Activated naive CD8-positive, alpha-beta T cell treated with anti-CD3 and anti-CD28 coated beads, Interleukin-2, amount 10 ng/mL, durations not matched to agents 7 days and 5 days (primary cell): ENCODE data around the gene KCNMA1. TPM values are rescaled to one million over a fixed set of nuclear protein-coding genes. Genes with fewer than 3 reads are reported as not detected.

Source experiments
- ATAC-seq: fragments of 150-1000 bp; cut with Tn5 transposase; one replicate; pipeline ENCODE4 v1.10.0; 2021; ENCODE audit warnings: low read depth, moderate library complexity
- POLR2A ChIA-PET: fragments of 350-600 bp; sonication (Branson Sonifier 250); formaldehyde crosslinking; loops from one replicate; lab custom pipeline; 2021; ENCODE audit warnings: antibody characterized with exemption; lab: Charles Lee
- DNase-seq: peaks from one replicate; pipeline ENCODE4 v3.0.0; 2021
- H3K27ac Mint-ChIP-seq: one replicate; pipeline ENCODE4 v1.8.0; 2022; ENCODE audit warnings: mild to moderate bottlenecking, mixed read lengths
- H3K27me3 Mint-ChIP-seq: one replicate; pipeline ENCODE4 v1.8.0; 2022; ENCODE audit warnings: mild to moderate bottlenecking, moderate library complexity, mixed read lengths
- H3K36me3 Mint-ChIP-seq: one replicate; pipeline ENCODE4 v1.8.0; 2021; ENCODE audit warnings: mild to moderate bottlenecking, mixed read lengths
- H3K4me1 Mint-ChIP-seq: one replicate; pipeline ENCODE4 v1.8.0; 2021; ENCODE audit warnings: mixed read lengths
- H3K4me3 Mint-ChIP-seq: one replicate; pipeline ENCODE4 v1.8.0; 2022; ENCODE audit warnings: mild to moderate bottlenecking, moderate library complexity, mixed read lengths
- H3K9me3 Mint-ChIP-seq: one replicate; pipeline ENCODE4 v1.8.0; 2021; ENCODE audit warnings: mixed read lengths
- total RNA-seq, 2 experiments: library from RNA; stranded (reverse); gene quantifications; one replicate each; pipeline ENCODE4 v1.2.3, GENCODE V29; 2021

The KCNMA1 gene
- total RNA-seq, 2 experiments from 2014 or later: 0.39 to 0.54 TPM

- Mint-ChIP-seq H3K27ac (no peak overlapping the region), H3K27me3 (peaks cover 7% of the 10 kb centered on the region), H3K4me3 (no peak overlapping the region), H3K4me1 (no peaks in the 10 kb centered on the region), H3K9me3 (no peaks in the 10 kb centered on the region), H3K36me3 (no peaks in the 10 kb centered on the region)
- POLR2A ChIA-PET: no interaction called here
- ATAC-seq (no peak), DNase-seq (no peak)
Measured at GRCh38 chr10:76973091-76974016, 664.3 kb downstream of the KCNMA1 start.

GRCh38 chr10:76972541-76972940 is 665.1 kb downstream of the KCNMA1 start:
- Mint-ChIP-seq H3K4me1 (no peaks in the 10 kb centered on the region), H3K36me3 (no peaks in the 10 kb centered on the region), H3K27me3 (peaks cover 6% of the 10 kb centered on the region), H3K27ac (no peak overlapping the region), H3K9me3 (no peaks in the 10 kb centered on the region), H3K4me3 (no peak overlapping the region)
- no peak for DNase-seq
- POLR2A ChIA-PET: no interaction called here
- no peak for ATAC-seq

GRCh38 chr10:76971547-76972170 is 665.9 kb downstream of the KCNMA1 start:
- Mint-ChIP-seq H3K27ac (no peak overlapping the region), H3K27me3 (peaks cover 3% of the 10 kb centered on the region), H3K4me3 (no peak overlapping the region), H3K4me1 (no peaks in the 10 kb centered on the region), H3K9me3 (no peaks in the 10 kb centered on the region), H3K36me3 (no peaks in the 10 kb centered on the region)
- DNase-seq: no peak
- ATAC-seq: no peak
- POLR2A ChIA-PET: no interaction called here

- Mint-ChIP-seq H3K4me1 (no peaks in the 10 kb centered on the region), H3K36me3 (no peaks in the 10 kb centered on the region), H3K9me3 (no peaks in the 10 kb centered on the region), H3K27ac (no peak overlapping the region), H3K4me3 (no peak overlapping the region), H3K27me3 (peaks cover 7% of the 10 kb centered on the region)
- DNase-seq (no peak), ATAC-seq (no peak)
- POLR2A ChIA-PET: no interaction called here
Measured at GRCh38 chr10:76970711-76971519, 666.7 kb downstream of the KCNMA1 start.

GRCh38 chr10:76969366-76969948 is 668.2 kb downstream of the KCNMA1 start:
- H3K4me1 Mint-ChIP-seq: no peaks in the 10 kb centered on the region
- no peak overlapping the region for H3K27ac Mint-ChIP-seq
- H3K4me3 Mint-ChIP-seq: no peak overlapping the region
- H3K9me3 Mint-ChIP-seq: no peaks in the 10 kb centered on the region
- H3K27me3 Mint-ChIP-seq: peaks cover 7% of the 10 kb centered on the region
- H3K36me3 Mint-ChIP-seq: no peaks in the 10 kb centered on the region
- POLR2A ChIA-PET: no interaction called here
- ATAC-seq (no peak), DNase-seq (no peak)

- ATAC-seq (no peak), DNase-seq (no peak)
- POLR2A ChIA-PET: no interaction called here
- H3K4me3 Mint-ChIP-seq: no peak overlapping the region
- H3K27ac Mint-ChIP-seq: no peak overlapping the region
- no peaks in the 10 kb centered on the region for H3K9me3 Mint-ChIP-seq
- H3K27me3 Mint-ChIP-seq: peaks cover 7% of the 10 kb centered on the region
- no peaks in the 10 kb centered on the region for H3K4me1 Mint-ChIP-seq
- no peaks in the 10 kb centered on the region for H3K36me3 Mint-ChIP-seq
Measured at GRCh38 chr10:76968483-76968882, 669.1 kb downstream of the KCNMA1 start.

GRCh38 chr10:76962851-76963250 is 674.8 kb downstream of the KCNMA1 start:
- H3K36me3 Mint-ChIP-seq: no peaks in the 10 kb centered on the region
- DNase-seq (no peak), ATAC-seq (no peak)
- no peak overlapping the region for H3K4me3 Mint-ChIP-seq
- peaks cover 11% of the 10 kb centered on the region for H3K27me3 Mint-ChIP-seq
- H3K27ac Mint-ChIP-seq: no peak overlapping the region
- H3K4me1 Mint-ChIP-seq: no peaks in the 10 kb centered on the region
- no peaks in the 10 kb centered on the region for H3K9me3 Mint-ChIP-seq
- POLR2A ChIA-PET: no interaction called here

- POLR2A ChIA-PET: no interaction called here
- no peak for ATAC-seq
- no peak overlapping the region for H3K4me3 Mint-ChIP-seq
- H3K27ac Mint-ChIP-seq: no peak overlapping the region
- no peaks in the 10 kb centered on the region for H3K36me3 Mint-ChIP-seq
- no peaks in the 10 kb centered on the region for H3K9me3 Mint-ChIP-seq
- no peaks in the 10 kb centered on the region for H3K4me1 Mint-ChIP-seq
- H3K27me3 Mint-ChIP-seq: peaks cover 11% of the 10 kb centered on the region
- DNase-seq: no peak
Measured at GRCh38 chr10:76961841-76962240, 675.8 kb downstream of the KCNMA1 start.

- H3K27ac Mint-ChIP-seq: no peak overlapping the region
- POLR2A ChIA-PET: no interaction called here
Measured at GRCh38 chr10:76959111-76959510, 678.5 kb downstream of the KCNMA1 start.

GRCh38 chr10:76954838-76955237 is 682.8 kb downstream of the KCNMA1 start:
- POLR2A ChIA-PET: no interaction called here
- Mint-ChIP-seq H3K27me3 (no peaks in the 10 kb centered on the region), H3K36me3 (no peaks in the 10 kb centered on the region), H3K9me3 (no peaks in the 10 kb centered on the region), H3K4me3 (no peak overlapping the region), H3K27ac (no peak overlapping the region), H3K4me1 (no peaks in the 10 kb centered on the region)
- DNase-seq (no peak), ATAC-seq (no peak)

More at GRCh38 chr10:76959111-76959510, 678.5 kb downstream of the KCNMA1 start:
- DNase-seq (no peak), ATAC-seq (no peak)
- H3K4me3 Mint-ChIP-seq: no peak overlapping the region
- no peaks in the 10 kb centered on the region for H3K4me1 Mint-ChIP-seq
- H3K9me3 Mint-ChIP-seq: no peaks in the 10 kb centered on the region
- H3K36me3 Mint-ChIP-seq: no peaks in the 10 kb centered on the region
- H3K27me3 Mint-ChIP-seq: peaks cover 5% of the 10 kb centered on the region

- Mint-ChIP-seq H3K27me3 (no peaks in the 10 kb centered on the region), H3K36me3 (no peaks in the 10 kb centered on the region), H3K4me1 (no peaks in the 10 kb centered on the region), H3K4me3 (no peak overlapping the region), H3K9me3 (no peaks in the 10 kb centered on the region), H3K27ac (no peak overlapping the region)
- DNase-seq (no peak), ATAC-seq (no peak)
- POLR2A ChIA-PET: no interaction called here
Measured at GRCh38 chr10:76950354-76950753, 687.3 kb downstream of the KCNMA1 start.

- DNase-seq (no peak), ATAC-seq (no peak)
- Mint-ChIP-seq H3K4me3 (no peak overlapping the region), H3K27me3 (no peaks in the 10 kb centered on the region), H3K9me3 (no peaks in the 10 kb centered on the region), H3K36me3 (no peaks in the 10 kb centered on the region), H3K27ac (no peak overlapping the region), H3K4me1 (peaks cover 4% of the 10 kb centered on the region)
- POLR2A ChIA-PET: no interaction called here
Measured at GRCh38 chr10:76946270-76946669, 691.3 kb downstream of the KCNMA1 start.

- Mint-ChIP-seq H3K27ac (no peak overlapping the region), H3K36me3 (no peaks in the 10 kb centered on the region), H3K27me3 (no peaks in the 10 kb centered on the region), H3K4me3 (no peak overlapping the region), H3K4me1 (peaks cover 4% of the 10 kb centered on the region), H3K9me3 (no peaks in the 10 kb centered on the region)
- POLR2A ChIA-PET: no interaction called here
- DNase-seq: no peak
- ATAC-seq: no peak
Measured at GRCh38 chr10:76945166-76945565, 692.4 kb downstream of the KCNMA1 start.
